ENCODE results near the gene B4GALNT4.

DNA sequence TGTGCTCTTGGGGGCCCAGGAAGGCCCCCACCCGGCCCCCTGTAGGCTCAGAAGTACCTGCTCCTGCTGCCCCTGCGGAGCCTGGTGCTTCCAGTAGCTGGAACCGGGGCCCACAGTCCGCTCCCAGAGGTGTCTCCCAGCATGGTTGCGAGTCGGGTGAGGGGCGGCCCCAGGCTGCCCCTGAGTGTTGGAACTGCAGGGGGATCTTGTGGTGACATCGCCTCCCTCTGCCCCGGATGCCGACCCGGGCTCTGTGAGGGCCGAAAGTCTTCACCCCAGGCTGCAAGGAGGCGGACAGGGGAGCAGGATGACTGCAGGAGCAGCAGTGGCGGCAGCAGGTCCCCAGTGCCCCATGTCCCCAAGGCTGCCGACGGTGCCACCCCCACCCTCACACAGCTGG, 15.2 kb downstream of the B4GALNT4 start:
- TF ChIP-seq EZH2 (IDR thresholded peaks at IDR 0.05; ENCODE audit: low read length, missing control alignments): no peak
- TF ChIP-seq, protein P1, sequence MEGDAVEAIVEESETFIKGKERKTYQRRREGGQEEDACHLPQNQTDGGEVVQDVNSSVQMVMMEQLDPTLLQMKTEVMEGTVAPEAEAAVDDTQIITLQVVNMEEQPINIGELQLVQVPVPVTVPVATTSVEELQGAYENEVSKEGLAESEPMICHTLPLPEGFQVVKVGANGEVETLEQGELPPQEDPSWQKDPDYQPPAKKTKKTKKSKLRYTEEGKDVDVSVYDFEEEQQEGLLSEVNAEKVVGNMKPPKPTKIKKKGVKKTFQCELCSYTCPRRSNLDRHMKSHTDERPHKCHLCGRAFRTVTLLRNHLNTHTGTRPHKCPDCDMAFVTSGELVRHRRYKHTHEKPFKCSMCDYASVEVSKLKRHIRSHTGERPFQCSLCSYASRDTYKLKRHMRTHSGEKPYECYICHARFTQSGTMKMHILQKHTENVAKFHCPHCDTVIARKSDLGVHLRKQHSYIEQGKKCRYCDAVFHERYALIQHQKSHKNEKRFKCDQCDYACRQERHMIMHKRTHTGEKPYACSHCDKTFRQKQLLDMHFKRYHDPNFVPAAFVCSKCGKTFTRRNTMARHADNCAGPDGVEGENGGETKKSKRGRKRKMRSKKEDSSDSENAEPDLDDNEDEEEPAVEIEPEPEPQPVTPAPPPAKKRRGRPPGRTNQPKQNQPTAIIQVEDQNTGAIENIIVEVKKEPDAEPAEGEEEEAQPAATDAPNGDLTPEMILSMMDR (conservative IDR thresholded peaks at IDR 0.05 in 1 of 2, IDR thresholded peaks at IDR 0.05 in 1 of 2; ENCODE audit: low read depth in 1 of 2, low read length in 2 of 2): no peak
